ENCODE measurements around the gene PPFIBP2.
"Not testable (repeated sequence)": the region's sequence is repeated elsewhere in the genome, so short reads cannot be mapped to it uniquely, and the experiment has no call there.

The PPFIBP2 gene

GRCh38 chr11:7500251-7500650 is 13.5 kb upstream of the PPFIBP2 start:
- no peak for DNase-seq

GRCh38 chr11:7501251-7501650 is 12.5 kb upstream of the PPFIBP2 start:
- DNase-seq: no peak

DNA sequence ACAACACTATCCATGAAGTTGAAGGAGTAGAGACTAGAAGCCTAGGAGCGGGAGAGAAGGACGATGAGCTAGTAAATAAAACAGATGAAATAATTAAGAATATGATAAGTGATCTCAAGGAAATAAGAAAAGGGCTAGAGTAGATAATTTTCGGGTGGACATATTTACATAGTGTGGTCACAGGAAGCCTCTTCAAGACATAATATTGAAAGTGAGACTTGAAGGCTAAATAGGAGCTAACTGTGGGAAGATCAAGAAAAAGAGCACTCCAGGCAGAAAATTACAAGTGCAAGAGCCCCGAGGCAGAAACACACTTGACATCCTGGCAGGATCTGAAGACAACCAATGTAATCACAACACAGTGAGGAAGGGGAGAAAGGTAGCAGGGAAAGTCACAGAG is 11.9 kb upstream of the PPFIBP2 start:
- no peak for DNase-seq

DNA sequence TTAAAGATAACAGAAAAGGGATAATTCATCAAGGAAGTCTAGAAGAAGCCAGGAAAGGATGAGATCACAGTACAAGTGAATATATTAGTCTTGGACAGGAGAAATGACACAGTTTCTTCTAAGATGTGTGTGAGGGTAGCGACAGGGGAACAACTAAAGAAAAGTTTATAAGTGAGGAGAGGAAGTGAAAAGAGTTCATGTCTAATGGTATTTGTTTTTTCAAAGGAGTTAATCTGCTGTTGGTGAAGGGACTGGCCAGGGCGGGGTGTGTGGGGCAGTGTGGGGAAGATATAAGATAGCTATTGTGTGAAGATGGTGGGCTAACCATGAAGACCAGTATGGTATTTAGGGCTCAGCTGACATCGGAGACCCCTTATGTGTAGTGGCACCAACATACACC is 7.6 kb upstream of the PPFIBP2 start:
- no peak for DNase-seq

DNA sequence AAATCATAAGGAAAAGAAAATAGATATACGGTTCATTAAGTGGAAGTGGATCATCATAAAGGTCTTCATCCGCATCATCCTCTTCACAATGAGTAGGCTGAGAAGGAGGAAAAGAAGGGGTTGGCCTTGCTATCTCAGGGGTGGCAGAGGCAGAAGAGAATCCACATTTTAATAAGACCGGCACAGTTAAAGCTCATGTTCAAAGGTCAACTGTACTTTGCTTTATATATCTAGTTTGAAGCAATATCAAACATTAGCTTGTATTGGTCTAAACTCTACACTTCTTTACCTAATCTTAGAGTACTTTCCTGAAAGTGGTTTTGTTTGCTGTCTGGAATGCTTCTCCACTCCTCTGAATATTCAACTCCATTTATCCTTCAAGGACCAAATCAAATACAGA is 5.7 kb upstream of the PPFIBP2 start:
- no peak for DNase-seq

DNA sequence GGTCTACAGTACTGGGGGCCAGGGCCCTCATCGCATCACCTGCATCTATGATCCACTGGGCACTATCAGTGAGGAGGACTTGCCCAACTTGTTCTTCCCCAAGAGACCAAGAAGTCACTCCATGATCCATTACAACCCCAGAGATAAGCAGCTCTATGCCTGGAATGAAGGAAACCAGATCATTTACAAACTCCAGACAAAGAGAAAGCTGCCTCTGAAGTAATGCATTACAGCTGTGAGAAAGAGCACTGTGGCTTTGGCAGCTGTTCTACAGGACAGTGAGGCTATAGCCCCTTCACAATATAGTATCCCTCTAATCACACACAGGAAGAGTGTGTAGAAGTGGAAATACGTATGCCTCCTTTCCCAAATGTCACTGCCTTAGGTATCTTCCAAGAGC is 3.8 kb upstream of the PPFIBP2 start:
- no peak for DNase-seq

DNA sequence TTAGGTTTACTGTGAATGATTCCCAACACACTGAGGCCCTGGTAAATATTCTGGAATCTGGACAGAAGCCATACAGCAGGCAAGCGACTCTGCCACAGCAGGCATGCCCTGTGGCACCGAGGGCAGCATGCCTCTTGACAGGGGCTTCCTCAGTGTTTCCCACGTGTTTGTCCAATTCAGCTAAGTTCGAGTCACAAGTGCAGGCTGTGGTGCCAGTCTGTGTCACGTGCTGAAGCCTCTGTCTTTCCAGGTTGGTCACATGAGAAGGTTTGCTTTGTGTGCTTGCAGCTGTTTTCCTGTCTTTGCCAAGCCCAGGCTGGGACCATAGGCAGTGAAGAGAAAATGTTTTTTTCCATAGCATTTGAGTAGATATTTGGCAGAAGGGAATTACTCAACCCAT is 2.4 kb upstream of the PPFIBP2 start:
- DNase-seq: no peak

- DNase-seq: no peak
Measured at GRCh38 chr11:7512525-7513233, 1.1 kb upstream of the PPFIBP2 start.

GRCh38 chr11:7514099-7514591 is 346 bp downstream of the PPFIBP2 start:
- peak in 1 of 2 experiments; percentile 33 for DNase-seq

GRCh38 chr11:7515447-7515886 is 1.7 kb downstream of the PPFIBP2 start:
- DNase-seq: no peak

DNA sequence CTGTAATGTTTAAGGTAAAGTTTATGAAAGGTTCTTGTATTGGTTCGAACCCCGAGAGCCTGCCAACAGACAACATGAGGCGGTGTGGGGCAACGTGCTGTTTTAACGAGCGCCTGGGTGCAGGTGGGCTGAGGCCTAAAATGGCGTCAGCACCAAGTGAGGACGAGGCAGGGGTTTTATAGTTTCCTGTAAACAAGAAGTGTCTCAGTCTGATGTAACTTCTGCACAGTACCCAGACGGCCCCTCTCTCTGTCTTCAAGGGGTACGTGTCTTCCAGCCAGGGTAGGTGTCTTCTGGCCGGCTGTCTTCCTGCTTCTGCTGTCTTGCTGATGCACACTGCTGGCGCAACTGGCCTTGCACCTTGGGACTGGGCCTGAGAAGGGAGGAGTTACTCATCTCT is 2.7 kb downstream of the PPFIBP2 start:
- DNase-seq: no peak

GRCh38 chr11:7517743-7518142 is 3.9 kb downstream of the PPFIBP2 start:
- not testable (repeated sequence) for DNase-seq

DNA sequence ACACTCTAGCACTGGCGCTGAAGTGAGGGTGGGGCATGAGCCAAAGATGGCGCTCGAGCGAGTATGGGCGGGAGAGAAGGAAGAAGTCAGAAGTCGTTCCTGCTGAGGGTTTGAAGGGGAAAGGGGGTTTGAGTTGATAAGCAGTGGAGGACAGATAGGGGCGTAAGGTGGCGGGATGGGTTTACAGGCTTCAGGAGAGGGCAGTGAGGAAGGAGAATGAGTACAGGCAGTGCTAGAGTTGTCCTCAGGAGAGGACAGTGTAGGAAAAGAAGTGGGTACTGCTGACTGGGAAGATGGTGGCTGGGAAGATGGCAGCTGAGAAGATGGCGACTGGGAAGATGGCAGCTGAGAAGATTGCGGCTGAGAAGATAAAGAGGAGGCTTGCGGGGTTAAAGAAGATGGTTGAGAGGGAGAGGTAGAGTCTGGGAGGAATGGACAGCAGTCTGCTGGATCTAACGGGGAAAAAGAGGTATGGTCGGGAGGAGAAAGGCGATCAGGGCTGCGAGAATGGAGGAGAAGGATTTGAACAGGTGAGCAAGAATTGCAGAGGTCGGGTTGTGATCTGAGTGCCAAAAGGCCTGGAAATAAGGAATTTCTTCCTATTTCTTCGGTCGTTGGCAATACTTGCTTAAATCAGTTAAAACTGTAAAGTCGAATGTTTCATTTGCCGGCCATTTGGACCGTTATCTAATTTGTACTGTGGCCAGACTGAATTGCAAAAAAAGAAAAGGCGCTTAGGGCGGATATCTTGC is 5.2 kb downstream of the PPFIBP2 start:
- no peak for DNase-seq

DNA sequence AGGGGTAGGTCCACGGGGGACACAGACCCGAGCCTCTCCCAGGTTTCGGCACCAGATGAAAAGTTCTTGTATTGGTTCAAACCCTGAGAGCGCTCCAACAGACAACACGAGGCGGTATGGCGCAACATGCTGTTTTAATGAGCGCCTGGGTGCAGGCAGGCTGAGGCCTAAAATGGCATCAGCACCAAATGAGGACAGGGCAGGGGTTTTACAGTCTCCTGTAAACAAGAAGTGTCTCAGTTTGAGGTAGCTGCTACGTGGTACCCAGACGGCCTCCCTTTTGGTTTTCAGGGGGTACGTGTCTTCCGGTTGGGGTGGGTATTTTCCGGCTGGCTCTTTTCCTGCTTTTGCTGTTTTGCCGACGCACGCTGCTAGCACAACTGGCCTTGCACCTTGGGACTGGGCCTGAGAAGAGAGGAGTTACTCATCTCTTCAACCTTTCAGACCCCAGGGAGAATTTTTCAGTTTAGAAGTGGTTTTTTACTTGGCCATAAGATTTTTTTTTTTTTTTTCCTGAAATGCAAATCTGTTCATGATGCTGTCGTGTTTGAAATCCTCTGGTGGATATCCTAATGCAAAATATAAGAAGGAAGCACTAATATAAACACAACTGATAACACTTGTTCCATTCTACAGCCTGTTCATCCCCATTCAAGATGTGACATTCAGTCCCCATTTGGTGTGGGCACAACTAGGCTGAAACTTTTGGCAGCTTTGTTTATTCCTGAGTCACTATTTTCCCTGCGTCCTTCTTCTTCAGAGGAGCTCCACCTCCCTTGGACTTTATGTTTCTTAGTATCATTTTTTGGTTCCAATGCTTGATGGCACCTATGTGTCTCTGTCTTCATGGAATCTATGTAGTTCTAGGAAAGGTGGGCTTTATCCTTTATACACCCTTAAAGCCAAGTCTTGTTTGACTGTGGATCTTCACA is 6.5 kb downstream of the PPFIBP2 start:
- no peak for DNase-seq

DNA sequence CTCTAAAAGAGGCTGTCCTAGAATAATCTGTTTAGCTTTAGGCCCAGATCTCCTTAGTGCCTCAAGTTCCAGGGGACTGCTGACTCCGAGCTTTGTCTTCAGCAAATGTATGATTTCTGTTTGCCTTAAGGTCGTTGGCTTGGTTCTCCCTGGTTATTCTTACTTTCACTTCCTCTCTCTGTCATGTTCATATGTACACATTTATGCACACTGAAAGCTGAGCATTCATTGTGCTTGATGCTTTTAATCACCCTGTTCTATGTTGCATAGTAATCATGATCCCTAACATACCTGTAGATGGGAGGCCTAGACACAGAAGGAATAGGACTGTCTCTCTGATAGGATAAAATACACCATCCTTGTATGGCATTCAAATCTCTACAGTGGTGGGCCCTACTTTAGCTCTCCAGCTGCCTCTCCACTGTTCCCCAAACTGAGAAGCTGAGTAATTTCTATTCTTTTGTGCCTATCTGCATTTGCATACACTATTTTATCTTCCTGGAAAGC is 7.2 kb downstream of the PPFIBP2 start:
- DNase-seq: no peak

DNA sequence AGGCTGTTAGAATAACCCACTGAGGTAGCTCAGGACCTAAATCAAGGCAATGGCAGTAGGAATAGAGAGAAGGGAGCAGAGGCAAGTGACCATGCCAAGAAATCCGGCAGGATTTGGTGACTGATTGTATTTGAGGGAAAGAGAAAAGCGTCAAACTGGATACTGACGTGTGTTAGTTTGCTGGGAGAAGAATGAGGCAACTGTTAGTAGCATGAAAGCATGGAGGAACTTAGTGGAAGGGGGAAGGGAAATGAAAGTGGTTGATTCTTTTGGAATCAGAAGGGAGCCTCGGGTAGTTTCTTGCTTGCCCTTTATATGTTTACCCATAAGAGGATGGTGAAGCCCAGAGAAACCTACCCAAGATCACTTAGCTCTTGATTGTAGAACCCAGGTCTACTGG is 8.3 kb downstream of the PPFIBP2 start:
- no peak for DNase-seq

DNA sequence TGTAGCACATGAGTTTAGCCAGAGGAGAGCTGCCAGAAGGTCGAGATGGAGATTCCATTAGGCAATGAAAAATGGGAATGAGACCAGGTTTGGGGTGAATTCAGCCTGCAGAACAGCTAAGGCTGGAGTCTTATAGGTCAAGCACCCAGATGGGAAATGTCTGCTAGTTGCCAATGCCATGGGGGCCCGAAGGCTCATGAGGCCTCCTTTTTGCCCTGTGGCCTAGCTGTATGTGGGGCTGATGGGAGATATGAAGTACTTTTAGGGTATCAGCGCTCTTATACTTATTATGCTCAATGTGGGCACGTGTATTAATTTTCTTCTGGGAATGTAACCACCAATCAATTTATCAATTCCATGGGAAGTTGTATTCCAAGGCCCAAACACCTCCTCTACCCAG is 8.7 kb downstream of the PPFIBP2 start:
- DNase-seq: no peak

DNA sequence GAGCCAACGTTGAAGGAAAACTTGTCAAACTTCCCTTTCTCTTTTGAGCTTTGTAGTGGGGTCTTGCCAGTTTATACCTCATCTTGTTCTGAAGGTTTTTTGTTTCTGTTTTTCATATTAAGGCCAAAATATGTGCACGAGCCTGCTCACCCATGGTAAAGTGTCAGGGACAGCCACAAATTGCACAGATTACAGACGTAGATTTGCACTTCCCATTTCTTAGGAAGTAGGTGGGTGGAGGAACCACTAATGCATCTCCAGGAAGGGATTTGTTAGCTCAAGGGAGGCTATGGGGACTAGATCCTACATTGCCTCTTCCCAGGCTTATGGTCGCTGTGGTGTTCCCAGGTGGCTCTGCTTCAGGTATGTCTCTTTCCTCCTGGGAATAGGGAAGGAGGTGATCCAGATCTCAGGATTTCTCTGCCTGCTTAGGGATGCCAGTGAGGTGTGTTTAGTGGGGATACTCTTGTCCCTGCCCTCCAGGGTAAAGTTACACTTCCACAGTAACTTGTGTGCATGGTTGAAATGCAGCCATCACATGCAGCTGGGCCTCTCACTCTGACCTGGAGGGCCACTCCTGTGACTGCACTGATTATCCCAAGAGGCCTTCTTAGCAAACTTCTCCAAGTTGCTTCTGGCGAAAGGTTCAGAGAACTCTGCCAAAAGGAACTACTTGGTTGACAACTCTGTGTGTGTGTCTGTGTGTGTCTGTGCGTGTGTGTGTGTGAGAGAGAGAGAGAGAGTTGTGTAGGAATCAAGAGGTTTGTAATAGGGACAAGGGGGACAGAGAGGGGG is 9.8 kb downstream of the PPFIBP2 start:
- no peak for DNase-seq

- DNase-seq: no peak
Measured at GRCh38 chr11:7524462-7525235, 10.8 kb downstream of the PPFIBP2 start.

DNA sequence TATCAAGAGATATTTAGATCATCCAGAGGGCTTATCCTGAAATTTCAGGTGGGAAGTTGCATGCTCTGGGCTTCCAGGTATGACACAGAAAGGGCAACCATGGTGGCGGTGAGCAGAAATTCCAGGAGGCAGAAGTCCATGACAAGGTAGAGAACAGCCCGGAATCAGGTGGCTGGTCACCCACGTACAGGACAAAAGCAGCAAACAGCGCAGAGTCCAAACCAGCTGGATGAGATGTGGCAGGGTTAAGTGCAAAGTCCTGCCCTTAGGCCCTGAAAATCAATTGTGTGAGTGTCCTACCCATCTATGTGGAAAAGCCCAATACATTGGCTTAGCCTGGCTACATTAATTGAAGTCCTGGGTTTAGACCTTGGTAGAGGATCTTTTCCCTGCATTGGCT is 11.6 kb downstream of the PPFIBP2 start:
- no peak for DNase-seq

GRCh38 chr11:7527029-7527428 is 13.2 kb downstream of the PPFIBP2 start:
- DNase-seq: no peak

All from SW 1271 (cell line).